ENCODE measurements around the gene UGT1A10.
"Not testable (repeated sequence)": the region's sequence is repeated elsewhere in the genome, so short reads cannot be mapped to it uniquely, and the experiment has no call there.

Gene UGT1A10

GRCh38 chr2:233636306-233636705 lies at the start of gene UGT1A10:
TSS of gene UGT1A10 (plus strand) at chr2:233636448. CDS start at chr2:233636523, 75 bp downstream.
- H3K27me3 ChIP-seq (ENCODE audit: control insufficient read depth in 1 of 2, insufficient read depth in 2 of 2, low read length in 2 of 2); H3K27ac ChIP-seq (ENCODE audit: low read depth, low read length); H3K9me3 ChIP-seq (ENCODE audit: low read length); H3K4me1 ChIP-seq (ENCODE audit: insufficient read depth, low read length); H3K4me3 ChIP-seq (ENCODE audit: low read depth in 1 of 2, low read length in 2 of 2); H3K36me3 ChIP-seq (ENCODE audit: insufficient read depth, low read length); H3K9ac ChIP-seq (ENCODE audit: low read length): not testable (repeated sequence)

GRCh38 chr2:233588400-233588799 lies 47.8 kb upstream of the UGT1A10 start:
- H3K27me3 ChIP-seq (ENCODE audit: control insufficient read depth in 1 of 2, insufficient read depth in 2 of 2, low read length in 2 of 2), result no peaks in the 10 kb centered on the region
- no peak overlapping the region for H3K9ac ChIP-seq (ENCODE audit: low read length)
- H3K36me3 ChIP-seq (ENCODE audit: insufficient read depth, low read length), result no peaks in the 10 kb centered on the region

GRCh38 chr2:233592706-233593105 lies 43.5 kb upstream of the UGT1A10 start:
- not testable (repeated sequence) for H3K27ac ChIP-seq (ENCODE audit: low read depth, low read length); H3K27me3 ChIP-seq (ENCODE audit: control insufficient read depth in 1 of 2, insufficient read depth in 2 of 2, low read length in 2 of 2); H3K36me3 ChIP-seq (ENCODE audit: insufficient read depth, low read length); H3K4me3 ChIP-seq (ENCODE audit: low read depth in 1 of 2, low read length in 2 of 2); H3K9me3 ChIP-seq (ENCODE audit: low read length); H3K4me1 ChIP-seq (ENCODE audit: insufficient read depth, low read length); H3K9ac ChIP-seq (ENCODE audit: low read length)

More at GRCh38 chr2:233588400-233588799, 47.8 kb upstream of the UGT1A10 start:
- Histone ChIP-seq H3K4me1 (ENCODE audit: insufficient read depth, low read length) (no peaks in the 10 kb centered on the region), H3K9me3 (ENCODE audit: low read length) (no peaks in the 10 kb centered on the region), H3K4me3 (ENCODE audit: low read depth in 1 of 2, low read length in 2 of 2) (no peak overlapping the region), H3K27ac (ENCODE audit: low read depth, low read length) (no peak overlapping the region)

GRCh38 chr2:233593201-233593600 lies 43.0 kb upstream of the UGT1A10 start:
- Histone ChIP-seq H3K36me3 (ENCODE audit: insufficient read depth, low read length) (no peaks in the 10 kb centered on the region), H3K4me3 (ENCODE audit: low read depth in 1 of 2, low read length in 2 of 2) (no peak overlapping the region), H3K4me1 (ENCODE audit: insufficient read depth, low read length) (peaks cover 6% of the 10 kb centered on the region), H3K9ac (ENCODE audit: low read length) (no peak overlapping the region), H3K27ac (ENCODE audit: low read depth, low read length) (no peak overlapping the region), H3K27me3 (ENCODE audit: control insufficient read depth in 1 of 2, insufficient read depth in 2 of 2, low read length in 2 of 2) (no peaks in the 10 kb centered on the region), H3K9me3 (ENCODE audit: low read length) (no peaks in the 10 kb centered on the region)

GRCh38 chr2:233597522-233597921 lies 38.7 kb upstream of the UGT1A10 start:
- Histone ChIP-seq H3K27me3 (ENCODE audit: control insufficient read depth in 1 of 2, insufficient read depth in 2 of 2, low read length in 2 of 2) (no peaks in the 10 kb centered on the region), H3K36me3 (ENCODE audit: insufficient read depth, low read length) (no peaks in the 10 kb centered on the region), H3K27ac (ENCODE audit: low read depth, low read length) (no peak overlapping the region), H3K9ac (ENCODE audit: low read length) (no peak overlapping the region), H3K9me3 (ENCODE audit: low read length) (no peaks in the 10 kb centered on the region), H3K4me3 (ENCODE audit: low read depth in 1 of 2, low read length in 2 of 2) (no peak overlapping the region), H3K4me1 (ENCODE audit: insufficient read depth, low read length) (peaks cover 6% of the 10 kb centered on the region)

- Histone ChIP-seq H3K36me3 (ENCODE audit: insufficient read depth, low read length) (no peaks in the 10 kb centered on the region), H3K27ac (ENCODE audit: low read depth, low read length) (no peak overlapping the region), H3K4me3 (ENCODE audit: low read depth in 1 of 2, low read length in 2 of 2) (no peak overlapping the region), H3K27me3 (ENCODE audit: control insufficient read depth in 1 of 2, insufficient read depth in 2 of 2, low read length in 2 of 2) (no peaks in the 10 kb centered on the region), H3K9ac (ENCODE audit: low read length) (no peak overlapping the region), H3K4me1 (ENCODE audit: insufficient read depth, low read length) (peaks cover 6% of the 10 kb centered on the region), H3K9me3 (ENCODE audit: low read length) (no peaks in the 10 kb centered on the region)
Measured at GRCh38 chr2:233598952-233599351, 37.3 kb upstream of the UGT1A10 start.

- Histone ChIP-seq H3K9me3 (ENCODE audit: low read length) (no peaks in the 10 kb centered on the region), H3K4me1 (ENCODE audit: insufficient read depth, low read length) (peaks cover 6% of the 10 kb centered on the region), H3K9ac (ENCODE audit: low read length) (no peak overlapping the region), H3K27me3 (ENCODE audit: control insufficient read depth in 1 of 2, insufficient read depth in 2 of 2, low read length in 2 of 2) (no peaks in the 10 kb centered on the region), H3K36me3 (ENCODE audit: insufficient read depth, low read length) (no peaks in the 10 kb centered on the region), H3K4me3 (ENCODE audit: low read depth in 1 of 2, low read length in 2 of 2) (no peak overlapping the region), H3K27ac (ENCODE audit: low read depth, low read length) (no peak overlapping the region)
Measured at GRCh38 chr2:233600386-233600785, 35.9 kb upstream of the UGT1A10 start.

- H3K9me3 ChIP-seq (ENCODE audit: low read length), result no peaks in the 10 kb centered on the region
- no peaks in the 10 kb centered on the region for H3K36me3 ChIP-seq (ENCODE audit: insufficient read depth, low read length)
- H3K4me3 ChIP-seq (ENCODE audit: low read depth in 1 of 2, low read length in 2 of 2), result no peak overlapping the region
- peaks cover 6% of the 10 kb centered on the region for H3K4me1 ChIP-seq (ENCODE audit: insufficient read depth, low read length)
- no peaks in the 10 kb centered on the region for H3K27me3 ChIP-seq (ENCODE audit: control insufficient read depth in 1 of 2, insufficient read depth in 2 of 2, low read length in 2 of 2)
- H3K27ac ChIP-seq (ENCODE audit: low read depth, low read length), result no peak overlapping the region
- H3K9ac ChIP-seq (ENCODE audit: low read length), result no peak overlapping the region
Measured at GRCh38 chr2:233602076-233602475, 34.2 kb upstream of the UGT1A10 start.

GRCh38 chr2:233603520-233603919 lies 32.7 kb upstream of the UGT1A10 start:
- H3K36me3 ChIP-seq (ENCODE audit: insufficient read depth, low read length), result no peaks in the 10 kb centered on the region
- no peak overlapping the region for H3K9ac ChIP-seq (ENCODE audit: low read length)
- no peak overlapping the region for H3K4me3 ChIP-seq (ENCODE audit: low read depth in 1 of 2, low read length in 2 of 2)
- H3K4me1 ChIP-seq (ENCODE audit: insufficient read depth, low read length), result no peaks in the 10 kb centered on the region
- no peaks in the 10 kb centered on the region for H3K27me3 ChIP-seq (ENCODE audit: control insufficient read depth in 1 of 2, insufficient read depth in 2 of 2, low read length in 2 of 2)
- H3K9me3 ChIP-seq (ENCODE audit: low read length), result no peaks in the 10 kb centered on the region
- H3K27ac ChIP-seq (ENCODE audit: low read depth, low read length), result no peak overlapping the region

- Histone ChIP-seq H3K4me3 (ENCODE audit: low read depth in 1 of 2, low read length in 2 of 2) (no peak overlapping the region), H3K9ac (ENCODE audit: low read length) (no peak overlapping the region), H3K27me3 (ENCODE audit: control insufficient read depth in 1 of 2, insufficient read depth in 2 of 2, low read length in 2 of 2) (no peaks in the 10 kb centered on the region), H3K9me3 (ENCODE audit: low read length) (no peaks in the 10 kb centered on the region), H3K4me1 (ENCODE audit: insufficient read depth, low read length) (no peaks in the 10 kb centered on the region), H3K27ac (ENCODE audit: low read depth, low read length) (no peak overlapping the region), H3K36me3 (ENCODE audit: insufficient read depth, low read length) (no peaks in the 10 kb centered on the region)
Measured at GRCh38 chr2:233604826-233605225, 31.4 kb upstream of the UGT1A10 start.

- no peak overlapping the region for H3K27ac ChIP-seq (ENCODE audit: low read depth, low read length)
- no peaks in the 10 kb centered on the region for H3K36me3 ChIP-seq (ENCODE audit: insufficient read depth, low read length)
- H3K4me1 ChIP-seq (ENCODE audit: insufficient read depth, low read length), result no peaks in the 10 kb centered on the region
- H3K4me3 ChIP-seq (ENCODE audit: low read depth in 1 of 2, low read length in 2 of 2), result no peak overlapping the region
- no peaks in the 10 kb centered on the region for H3K27me3 ChIP-seq (ENCODE audit: control insufficient read depth in 1 of 2, insufficient read depth in 2 of 2, low read length in 2 of 2)
- no peaks in the 10 kb centered on the region for H3K9me3 ChIP-seq (ENCODE audit: low read length)
- H3K9ac ChIP-seq (ENCODE audit: low read length), result no peak overlapping the region
Measured at GRCh38 chr2:233605680-233606079, 30.6 kb upstream of the UGT1A10 start.

- Histone ChIP-seq H3K27me3 (ENCODE audit: control insufficient read depth in 1 of 2, insufficient read depth in 2 of 2, low read length in 2 of 2) (no peaks in the 10 kb centered on the region), H3K9ac (ENCODE audit: low read length) (no peak overlapping the region), H3K36me3 (ENCODE audit: insufficient read depth, low read length) (no peaks in the 10 kb centered on the region), H3K27ac (ENCODE audit: low read depth, low read length) (no peak overlapping the region), H3K4me3 (ENCODE audit: low read depth in 1 of 2, low read length in 2 of 2) (no peak overlapping the region), H3K4me1 (ENCODE audit: insufficient read depth, low read length) (no peaks in the 10 kb centered on the region), H3K9me3 (ENCODE audit: low read length) (no peaks in the 10 kb centered on the region)
Measured at GRCh38 chr2:233611284-233611683, 25.0 kb upstream of the UGT1A10 start.

Measured in muscle layer of colon (tissue), 2 donors.